IMR-90 (cell line): ENCODE measurements around the gene CAMSAP3. TPM values are rescaled to one million over a fixed set of nuclear protein-coding genes. Genes with fewer than 3 reads are reported as not detected.

Experiments used
- ATAC-seq: fragments of 200-7000 bp; cut with Tn5 transposase; 2 replicates; pipeline ENCODE4 v1.9.1; 2020; ENCODE audit warnings: low read depth, mild to moderate bottlenecking, moderate library complexity
- BruUV-seq: library from RNA; stranded (reverse); fragments of 400-500 nt; replicated peaks from 2 replicates; lab custom pipeline; 2021; lab: Mats Ljungman, UMichigan
- CTCF ChIA-PET: fragments of 300-600 bp; formaldehyde crosslinking; extraction: SDS; loops from one replicate; lab custom pipeline; 2021; ENCODE audit warnings: antibody characterized with exemption; lab: Yijun Ruan, JAX
- POLR2A ChIA-PET: fragments of 300-600 bp; sonication (Branson Sonifier 250); formaldehyde crosslinking; loops from one replicate; lab custom pipeline; 2022; ENCODE audit warnings: antibody characterized with exemption; ENCODE audit not compliant: unreplicated experiment; lab: Charles Lee
- DNase-seq: peaks from one replicate; pipeline ENCODE4 v3.0.0; 2013
- H2AFZ ChIP-seq: replicated peaks from 2 replicates; pipeline ENCODE3; 2013; ENCODE audit warnings: low read length, mild to moderate bottlenecking; ENCODE audit not compliant: poor library complexity
- H2AK5ac ChIP-seq: 2 replicates; pipeline ENCODE4 v1.6.1; 2013; ENCODE audit warnings: low read depth, low read length, inconsistent platforms
- H2AK9ac ChIP-seq: replicated peaks from 2 replicates; pipeline ENCODE3; 2013; ENCODE audit warnings: mild to moderate bottlenecking, low read depth, low read length, moderate library complexity; ENCODE audit not compliant: poor library complexity
- H2BK120ac ChIP-seq: 2 replicates; pipeline ENCODE4 v1.6.1; 2013; ENCODE audit warnings: low read depth, low read length, inconsistent platforms
- H2BK15ac ChIP-seq: 3 replicates; pipeline ENCODE4 v1.6.1; 2013; ENCODE audit warnings: low read depth, low read length, inconsistent platforms
- H2BK20ac ChIP-seq: 2 replicates; pipeline ENCODE4 v1.6.1; 2013; ENCODE audit warnings: low read depth, mild to moderate bottlenecking, inconsistent platforms, low read length, moderate library complexity
- H2BK5ac ChIP-seq: 2 replicates; pipeline ENCODE4 v1.6.1; 2013; ENCODE audit warnings: mild to moderate bottlenecking, low read depth, low read length, inconsistent platforms; ENCODE audit not compliant: poor library complexity, severe bottlenecking
- H3K14ac ChIP-seq: replicated peaks from 2 replicates; pipeline ENCODE4 v1.6.1; 2013; ENCODE audit warnings: low read depth, low read length, inconsistent platforms
- H3K18ac ChIP-seq: 2 replicates; pipeline ENCODE4 v1.6.1; 2013; ENCODE audit warnings: low read depth, low read length, control low read depth
- H3K23ac ChIP-seq: 2 replicates; pipeline ENCODE4 v1.6.1; 2013; ENCODE audit warnings: low read depth, low read length, inconsistent platforms
- H3K27ac ChIP-seq: 2 replicates; pipeline ENCODE4 v1.5.1; 2013; ENCODE audit warnings: mild to moderate bottlenecking, control low read depth, low read length; ENCODE audit not compliant: insufficient read depth
- H3K27me3 ChIP-seq: 2 replicates; pipeline ENCODE4 v1.6.1; 2013; ENCODE audit warnings: low read length; ENCODE audit not compliant: control insufficient read depth, insufficient read depth
- H3K36me3 ChIP-seq: 2 replicates; pipeline ENCODE4 v1.6.1; 2013; ENCODE audit warnings: low read length, mixed read lengths; ENCODE audit not compliant: control insufficient read depth, insufficient read depth
- H3K4ac ChIP-seq: 2 replicates; pipeline ENCODE4 v1.6.1; 2013; ENCODE audit warnings: low read depth, low read length, inconsistent platforms
- H3K4me1 ChIP-seq: 2 replicates; pipeline ENCODE4 v1.6.1; 2013; ENCODE audit warnings: low read length, mixed read lengths; ENCODE audit not compliant: control insufficient read depth, insufficient read depth
- H3K4me2 ChIP-seq: 2 replicates; pipeline ENCODE4 v1.6.1; 2013; ENCODE audit warnings: low read depth, mild to moderate bottlenecking, control low read depth, low read length, moderate library complexity
- H3K4me3 ChIP-seq: 2 replicates; pipeline ENCODE4 v1.5.1; 2013; ENCODE audit warnings: low read depth, mild to moderate bottlenecking, control low read depth, low read length, moderate library complexity; ENCODE audit not compliant: insufficient read depth
- H3K56ac ChIP-seq: 2 replicates; pipeline ENCODE4 v1.6.1; 2013; ENCODE audit warnings: low read length, inconsistent platforms; ENCODE audit not compliant: insufficient read depth; ENCODE audit errors: extremely low read depth
- H3K79me1 ChIP-seq, 2 experiments: 2 replicates each; pipeline ENCODE4 v1.6.1; 2013; ENCODE audit warnings: low read length in 2 of 2, inconsistent platforms in 1 of 2, low read depth in 1 of 2
- H3K9ac ChIP-seq: 2 replicates; pipeline ENCODE4 v1.6.1; 2013; ENCODE audit warnings: low read depth, low read length, control low read depth
- H3K9me1 ChIP-seq: 2 replicates; pipeline ENCODE4 v1.6.1; 2013; ENCODE audit warnings: low read length, inconsistent platforms; ENCODE audit not compliant: insufficient read depth
- H3K9me3 ChIP-seq: 2 replicates; pipeline ENCODE4 v1.6.1; 2013; ENCODE audit warnings: low read length; ENCODE audit not compliant: control insufficient read depth, insufficient read depth
- H4K20me1 ChIP-seq: 2 replicates; pipeline ENCODE4 v1.6.1; 2013; ENCODE audit warnings: low read length, inconsistent platforms; ENCODE audit not compliant: insufficient read depth
- H4K5ac ChIP-seq: 2 replicates; pipeline ENCODE4 v1.6.1; 2013; ENCODE audit warnings: mild to moderate bottlenecking, low read depth, low read length, control low read depth
- H4K8ac ChIP-seq, 2 experiments: 2 replicates each; pipeline ENCODE4 v1.6.1; 2013; ENCODE audit warnings: low read depth in 2 of 2, low read length in 2 of 2, control low read depth in 1 of 2, inconsistent platforms in 1 of 2
- H4K91ac ChIP-seq: 2 replicates; pipeline ENCODE4 v1.6.1; 2013; ENCODE audit warnings: low read depth, low read length, inconsistent platforms; ENCODE audit not compliant: insufficient read depth
- CHD1 ChIP-seq: IDR thresholded peaks from 2 replicates; pipeline ENCODE4 v1.6.1; 2012; ENCODE audit warnings: low read depth, low read length, improper control_type of control experiment
- MAFK ChIP-seq: IDR thresholded peaks from 2 replicates; pipeline ENCODE4 v1.6.1; 2012; ENCODE audit warnings: low read depth, low read length, improper control_type of control experiment
- MAZ ChIP-seq: IDR thresholded peaks from 2 replicates; pipeline ENCODE4 v1.6.1; 2012; ENCODE audit warnings: low read depth, mild to moderate bottlenecking, low read length, improper control_type of control experiment, moderate library complexity, borderline replicate concordance
- MXI1 ChIP-seq: IDR thresholded peaks from 2 replicates; pipeline ENCODE4 v1.6.1; 2012; ENCODE audit warnings: low read depth, mild to moderate bottlenecking, low read length, moderate library complexity, borderline replicate concordance
- RCOR1 ChIP-seq: IDR thresholded peaks from 2 replicates; pipeline ENCODE4 v1.6.1; 2012; ENCODE audit warnings: mild to moderate bottlenecking, low read length, improper control_type of control experiment; ENCODE audit not compliant: insufficient replicate concordance
- WGBS, 2 experiments: methylation state at CpG; one replicate each; pipeline versions ENCODE4 v1.1.5 to v1.1.7; 2013; ENCODE audit warnings: missing lambda C conversion rate in 2 of 2; ENCODE audit not compliant: insufficient read length in 1 of 2; ENCODE audit errors: extremely low coverage in 2 of 2; 5-methylcytosine and 5-hydroxymethylcytosine counted together
- dilution Hi-C: fragments of 300-500 bp; cut with HindIII; formaldehyde crosslinking; loops from one replicate; pipeline ENCODE4 v1.14.3; 2018; ENCODE audit warnings: low sequenced_read_pairs; ENCODE audit not compliant: unreplicated experiment
- in situ Hi-C: fragments of 300-500 bp; cut with MboI; formaldehyde crosslinking; loops from 3 replicates; pipeline ENCODE4 v1.14.3; 2019; ENCODE audit warnings: low sequenced_read_pairs, inconsistent platforms, mixed read lengths
- intact Hi-C: fragments of 100-400 bp; cut with micrococcal nuclease; formaldehyde crosslinking; loops from 2 replicates; pipeline ENCODE4 v1.10.0; 2022
- polyA plus RNA-seq, 3 experiments: library from polyadenylated mRNA; depleted of rRNA; stranded (reverse); fragments of >200 nt; gene quantifications; 2 replicates each; pipeline ENCODE4 v1.2.3, GENCODE V29; 2012; ENCODE audit warnings: low replicate concordance in 1 of 3
- total RNA-seq: library from RNA; depleted of rRNA; stranded (reverse); fragments of >200 nt; gene quantifications from 2 replicates; pipeline ENCODE4 v1.2.3, GENCODE V29; 2012
- TF ChIP-seq, protein P1 (sequence below): conservative IDR thresholded peaks from 2 replicates; pipeline ENCODE4 v1.5.1; 2012; ENCODE audit warnings: mild to moderate bottlenecking, low read depth, low read length, improper control_type of control experiment
- TF ChIP-seq, protein P2 (sequence below): fragments of 150-350 bp; IDR thresholded peaks from 2 replicates; pipeline ENCODE4 v1.6.1; 2016; ENCODE audit warnings: low read depth, mild to moderate bottlenecking, low read length, moderate library complexity, borderline replicate concordance

CAMSAP3 gene
- total and polyA plus RNA-seq, 2 of the 4 experiments (the other 2 are of a cell fraction): not detected

DNA sequence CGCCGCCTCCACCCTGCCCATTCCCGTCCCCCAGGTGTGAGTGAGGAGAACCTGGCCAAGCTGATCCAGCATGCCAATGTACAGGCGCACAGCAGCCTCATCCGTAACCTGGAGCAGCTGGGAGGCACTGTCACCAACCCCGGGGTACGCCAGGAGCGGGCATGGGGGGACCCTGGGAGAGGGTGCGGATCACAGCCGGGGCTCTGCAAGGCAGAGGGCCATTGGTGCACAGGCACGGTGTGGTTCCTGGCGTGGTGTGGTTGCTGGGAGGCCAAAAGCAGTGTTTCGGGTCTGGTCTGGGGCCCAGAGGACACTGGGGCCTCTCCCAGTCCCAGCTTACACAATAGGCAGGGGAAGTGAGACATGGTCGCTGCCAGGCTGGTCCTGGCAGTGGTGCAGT lies 49.5 kb downstream of the CAMSAP3 start:
- H4K20me1 ChIP-seq: no peaks in the 10 kb centered on the region
- H4K91ac ChIP-seq: no peak overlapping the region
- peaks cover 2% of the 10 kb centered on the region; the same call in 1 of the 2 replicates for H3K9me1 ChIP-seq
- H3K56ac ChIP-seq: no peak overlapping the region
- H3K4me3 ChIP-seq: no peak overlapping the region
- no peak overlapping the region for H2BK120ac ChIP-seq
- no peak overlapping the region for H3K18ac ChIP-seq
- H4K8ac ChIP-seq: no peak overlapping the region
- dilution Hi-C loops (no loop called here), in situ Hi-C loops (no loop called here), intact Hi-C loops (no loop called here)
- no peak overlapping the region for H3K27ac ChIP-seq
- no TSS peak for BruUV-seq
- no peak overlapping the region for H2AK5ac ChIP-seq
- no peak overlapping the region for H3K4me2 ChIP-seq
- no peak overlapping the region for H4K5ac ChIP-seq
- no peak overlapping the region for H2BK20ac ChIP-seq
- CTCF ChIA-PET: no interaction called here
- no peak for DNase-seq
- H3K4me1 ChIP-seq: no peaks in the 10 kb centered on the region
- H2AK9ac ChIP-seq: no peak overlapping the region
- H2BK5ac ChIP-seq: no peak overlapping the region
- no peak overlapping the region for H2AFZ ChIP-seq
- H3K9me3 ChIP-seq: no peaks in the 10 kb centered on the region
- H3K23ac ChIP-seq: no peak overlapping the region
- POLR2A ChIA-PET: no interaction called here
- WGBS, 2 experiments: 86% methylated on average over 9 of the region's 14 CpGs; no CpG with 5 or more reads in 1 of the 2 experiments
- H3K14ac ChIP-seq: no peak overlapping the region
- ATAC-seq: no peak
- H3K4ac ChIP-seq: no peak overlapping the region
- peaks cover 3% of the 10 kb centered on the region; the same call in 1 of the 2 replicates for H3K27me3 ChIP-seq
- no peaks in the 10 kb centered on the region for H3K36me3 ChIP-seq
- no peak overlapping the region for H2BK15ac ChIP-seq
- no peaks in the 10 kb centered on the region for H3K79me1 ChIP-seq
- H3K9ac ChIP-seq: no peak overlapping the region
- TF ChIP-seq RCOR1 (no peak), MAZ (no peak), MAFK (no peak), MXI1 (no peak), CHD1 (no peak)
- TF ChIP-seq, protein P1, sequence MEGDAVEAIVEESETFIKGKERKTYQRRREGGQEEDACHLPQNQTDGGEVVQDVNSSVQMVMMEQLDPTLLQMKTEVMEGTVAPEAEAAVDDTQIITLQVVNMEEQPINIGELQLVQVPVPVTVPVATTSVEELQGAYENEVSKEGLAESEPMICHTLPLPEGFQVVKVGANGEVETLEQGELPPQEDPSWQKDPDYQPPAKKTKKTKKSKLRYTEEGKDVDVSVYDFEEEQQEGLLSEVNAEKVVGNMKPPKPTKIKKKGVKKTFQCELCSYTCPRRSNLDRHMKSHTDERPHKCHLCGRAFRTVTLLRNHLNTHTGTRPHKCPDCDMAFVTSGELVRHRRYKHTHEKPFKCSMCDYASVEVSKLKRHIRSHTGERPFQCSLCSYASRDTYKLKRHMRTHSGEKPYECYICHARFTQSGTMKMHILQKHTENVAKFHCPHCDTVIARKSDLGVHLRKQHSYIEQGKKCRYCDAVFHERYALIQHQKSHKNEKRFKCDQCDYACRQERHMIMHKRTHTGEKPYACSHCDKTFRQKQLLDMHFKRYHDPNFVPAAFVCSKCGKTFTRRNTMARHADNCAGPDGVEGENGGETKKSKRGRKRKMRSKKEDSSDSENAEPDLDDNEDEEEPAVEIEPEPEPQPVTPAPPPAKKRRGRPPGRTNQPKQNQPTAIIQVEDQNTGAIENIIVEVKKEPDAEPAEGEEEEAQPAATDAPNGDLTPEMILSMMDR: no peak
- TF ChIP-seq, protein P2, sequence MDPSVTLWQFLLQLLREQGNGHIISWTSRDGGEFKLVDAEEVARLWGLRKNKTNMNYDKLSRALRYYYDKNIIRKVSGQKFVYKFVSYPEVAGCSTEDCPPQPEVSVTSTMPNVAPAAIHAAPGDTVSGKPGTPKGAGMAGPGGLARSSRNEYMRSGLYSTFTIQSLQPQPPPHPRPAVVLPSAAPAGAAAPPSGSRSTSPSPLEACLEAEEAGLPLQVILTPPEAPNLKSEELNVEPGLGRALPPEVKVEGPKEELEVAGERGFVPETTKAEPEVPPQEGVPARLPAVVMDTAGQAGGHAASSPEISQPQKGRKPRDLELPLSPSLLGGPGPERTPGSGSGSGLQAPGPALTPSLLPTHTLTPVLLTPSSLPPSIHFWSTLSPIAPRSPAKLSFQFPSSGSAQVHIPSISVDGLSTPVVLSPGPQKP: no peak
